IPS-NIHi7 (cell line): ENCODE data around the gene OR10G7.
"Not testable (repeated sequence)": the region's sequence is repeated elsewhere in the genome, so short reads cannot be mapped to it uniquely, and the experiment has no call there.

Experiments
- DNase-seq: peaks from one replicate; pipeline ENCODE4 v3.0.0; 2012; ENCODE audit warnings: mixed read lengths; ENCODE audit errors: extremely low spot score

OR10G7 gene

GRCh38 chr11:124039557-124039956, 1.6 kb downstream of the OR10G7 start:
- DNase-seq, result no peak

GRCh38 chr11:124036666-124037065, 4.5 kb downstream of the OR10G7 start:
- DNase-seq, result no peak

DNA sequence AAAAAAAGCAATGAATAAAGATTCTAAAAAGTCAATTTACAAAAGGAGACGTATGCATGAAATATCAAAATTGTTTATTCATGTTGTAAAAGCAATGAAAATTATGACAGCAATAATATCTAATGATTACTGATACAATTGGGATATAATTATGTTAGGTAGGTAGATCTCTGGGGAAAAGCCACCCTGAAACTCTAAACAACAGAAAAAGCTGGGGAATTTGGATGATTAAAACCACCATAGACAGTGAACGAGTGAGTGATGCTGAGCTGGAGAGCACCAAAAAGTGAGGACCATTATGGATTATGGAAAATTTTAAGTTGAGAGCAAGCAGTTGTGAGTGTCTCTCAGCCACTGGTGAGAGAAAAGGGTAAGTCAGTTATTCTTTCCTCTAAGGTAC, 14.6 kb downstream of the OR10G7 start, which contains the start of gene OR10G8:
Gene OR10G8 (plus strand): TSS at position 301 of the 400 bp plus-strand sequence. CDS start 2,825 bp downstream, outside the sequence.
- DNase-seq, result no peak

DNA sequence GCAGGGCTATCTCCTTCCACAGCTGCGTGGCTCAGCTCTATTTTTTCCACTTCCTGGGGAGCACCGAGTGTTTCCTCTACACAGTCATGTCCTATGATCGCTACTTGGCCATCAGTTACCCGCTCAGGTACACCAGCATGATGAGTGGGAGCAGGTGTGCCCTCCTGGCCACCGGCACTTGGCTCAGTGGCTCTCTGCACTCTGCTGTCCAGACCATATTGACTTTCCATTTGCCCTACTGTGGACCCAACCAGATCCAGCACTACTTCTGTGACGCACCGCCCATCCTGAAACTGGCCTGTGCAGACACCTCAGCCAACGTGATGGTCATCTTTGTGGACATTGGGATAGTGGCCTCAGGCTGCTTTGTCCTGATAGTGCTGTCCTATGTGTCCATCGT, 25.3 kb downstream of the OR10G7 start:
- not testable (repeated sequence) for DNase-seq

GRCh38 chr11:124012697-124013096, 28.4 kb downstream of the OR10G7 start, which contains the start of gene OR10G4:
Gene OR10G4, plus strand, starts transcription at chr11:124012997. Its CDS starts 2,578 bp downstream, at chr11:124015575.
- no peak for DNase-seq

GRCh38 chr11:123995119-123995518, 46.0 kb downstream of the OR10G7 start, which contains the start of gene OR10G6:
Gene OR10G6, minus strand, starts transcription at chr11:123995161. Its CDS starts 0 bp downstream, at chr11:123995161.
- DNase-seq, result no peak
